Aorta (tissue), 5 donors: ENCODE data around the gene ZC3H4. TPM values are rescaled to one million over a fixed set of nuclear protein-coding genes. Genes with fewer than 3 reads are reported as not detected.

Experiments
- ATAC-seq: fragments of 200-7000 bp; cut with Tn5 transposase; one replicate; pipeline ENCODE4 v1.9.1; 2022; ENCODE audit warnings: moderate library complexity; ENCODE audit not compliant: low FRiP score
- DNase-seq, 2 donors: peaks; one replicate each; pipeline ENCODE4 v3.0.0-alpha.2; 2020
- H3K27ac ChIP-seq, 2 donors: one replicate each; pipeline ENCODE4 v1.5.1; 2013; ENCODE audit warnings: low read length in 2 of 2, mild to moderate bottlenecking in 2 of 2, moderate library complexity in 2 of 2, control low read depth in 1 of 2, inconsistent platforms in 1 of 2, low read depth in 1 of 2
- H3K27me3 ChIP-seq, 2 donors: one replicate each; pipeline ENCODE4 v1.6.1; 2013; ENCODE audit warnings: control low read depth in 1 of 2, low read length in 1 of 2, mild to moderate bottlenecking in 1 of 2, moderate library complexity in 1 of 2; ENCODE audit not compliant: insufficient read depth in 2 of 2, control insufficient read depth in 1 of 2
- H3K36me3 ChIP-seq, 2 donors: one replicate each; pipeline ENCODE4 v1.6.1; 2013; ENCODE audit warnings: control low read depth in 1 of 2, low read length in 1 of 2, mild to moderate bottlenecking in 1 of 2; ENCODE audit not compliant: insufficient read depth in 2 of 2, control insufficient read depth in 1 of 2
- H3K4me1 ChIP-seq, 2 donors: one replicate each; pipeline ENCODE4 v1.6.1; 2013; ENCODE audit warnings: low read length in 2 of 2, control low read depth in 1 of 2, mild to moderate bottlenecking in 1 of 2, moderate library complexity in 1 of 2; ENCODE audit not compliant: insufficient read depth in 2 of 2, control insufficient read depth in 1 of 2
- H3K4me3 ChIP-seq, 2 donors: one replicate each; pipeline ENCODE4 v1.5.1; 2013; ENCODE audit warnings: low read length in 2 of 2, control low read depth in 1 of 2, mild to moderate bottlenecking in 1 of 2
- H3K9me3 ChIP-seq: one replicate; pipeline ENCODE4 v1.6.1; 2013; ENCODE audit warnings: mild to moderate bottlenecking, low read length; ENCODE audit not compliant: control insufficient read depth
- WGBS, 2 donors: extraction: QIAGEN DNeasy Blood & Tissue Kit; methylation state at CpG; one replicate each; pipeline ENCODE4 v1.1.7; 2013; 5-methylcytosine and 5-hydroxymethylcytosine counted together
- intact Hi-C, 2 donors: fragments of 100-400 bp; cut with DNase I; formaldehyde crosslinking; loops; one replicate each; pipeline versions ENCODE4 v1.14.2 to v1.15.0; 2022
- polyA plus RNA-seq, 2 donors: library from polyadenylated mRNA; stranded (reverse); fragments of 200-250 nt; gene quantifications; one replicate each; pipeline ENCODE4 v1.2.3, GENCODE V29; 2013
- total RNA-seq, 2 donors: library from RNA; stranded (reverse); fragmentation: NEBNext Ultra II Directional; extraction: Animal tissue kit (Norgen Biotek cat#: 25700); gene quantifications; one replicate each; pipeline ENCODE4 v1.2.1, GENCODE V29; 2021
- donor health status: healthy with polysubstance abuse.
- donor health status: Bipolar disorder and iron deficiency.
- donor health status: DM: no; HTN: no; CAD: no.
- donor health status: DM: no; HTN: no; CAD: no.
- donor health status: DM: yes; HTN: yes; CAD: no.

The ZC3H4 gene
- total and polyA plus RNA-seq, 4 donors: 5.7 to 34.6 (median 22.2) TPM

DNA sequence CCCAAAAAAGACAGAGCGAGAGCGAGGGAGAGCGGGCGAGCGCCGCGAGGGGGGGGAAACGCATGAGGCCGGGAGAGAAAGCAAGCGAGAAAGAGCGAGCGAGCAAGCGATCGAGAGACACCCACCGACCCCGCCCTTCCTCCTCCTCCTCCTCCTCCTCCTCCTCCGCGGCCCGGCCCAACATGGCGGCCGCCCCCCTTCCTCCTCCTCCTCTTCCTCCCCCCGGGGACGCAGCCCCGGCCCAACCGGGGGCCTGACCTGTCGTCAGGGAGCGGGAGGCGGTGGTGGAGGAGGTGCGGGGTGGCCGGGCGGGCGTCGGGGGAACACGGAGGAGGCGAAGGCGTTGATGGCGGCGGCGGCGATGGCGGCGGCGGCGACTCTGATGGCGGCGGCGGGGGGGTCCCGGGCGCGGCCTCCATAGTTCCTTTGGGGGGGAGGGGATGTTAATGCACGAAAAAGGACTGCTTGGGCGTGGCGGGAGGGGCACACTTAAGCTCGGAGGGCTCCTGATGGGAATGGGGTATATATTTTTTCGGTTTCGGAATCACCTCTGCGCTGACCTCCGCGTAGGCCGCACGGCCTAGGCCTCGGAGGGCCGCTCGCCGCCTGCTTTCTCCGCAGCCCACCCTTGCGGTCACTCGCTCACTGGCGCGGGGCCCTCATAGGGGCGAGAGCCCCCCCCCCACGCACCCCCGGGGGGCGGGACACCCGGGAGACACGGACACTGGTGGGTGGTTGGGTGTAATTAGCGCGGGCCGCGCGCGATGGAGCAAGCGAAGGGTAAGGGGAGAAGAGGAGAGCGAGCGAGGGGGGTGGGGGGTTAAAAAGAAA, 1.2 kb downstream of the ZC3H4 start:
- Histone ChIP-seq H3K27ac (peak overlapping the region; percentile 99 to 100), H3K9me3 (no peaks in the 10 kb centered on the region), H3K4me3 (peak overlapping the region; percentile 77 to 97), H3K36me3 (no peaks in the 10 kb centered on the region), H3K27me3 (no peaks in the 10 kb centered on the region), H3K4me1 (no peaks in the 10 kb centered on the region)
- intact Hi-C loops: loop anchor here (5.0 to 10.0 kb wide), 2 partner anchors 35 to 258 kb away; partner anchors contain the start of gene AP2S1 (in 1 of the 2)
- peak; percentile 94 for DNase-seq
- peak; percentile 75 for ATAC-seq
- whole genome bisulfite sequencing, 2 donors: 1% methylated on average over 66 to 85 of the region's 85 CpGs

- Histone ChIP-seq H3K4me3 (peak overlapping the region; percentile 77 to 97), H3K36me3 (no peaks in the 10 kb centered on the region), H3K27ac (peak overlapping the region; percentile 99 to 100), H3K27me3 (no peaks in the 10 kb centered on the region), H3K4me1 (peaks cover 0 to 2% of the 10 kb centered on the region in 2 donors), H3K9me3 (no peaks in the 10 kb centered on the region)
- 0 to 1% methylated on average over 23 to 24 of the region's 24 CpGs for WGBS, 2 donors
- intact Hi-C loops: loop anchor here (5.0 to 10.0 kb wide), 2 partner anchors 34 to 257 kb away; partner anchors contain the start of gene AP2S1 (in 1 of the 2)
- no peak for ATAC-seq
- no peak for DNase-seq
These were observed 1.9 kb downstream of the ZC3H4 start for GRCh38 chr19:47111682-47112165.

- Histone ChIP-seq H3K4me3 (peak overlapping the region; percentile 77 to 97), H3K4me1 (peaks cover 0 to 3% of the 10 kb centered on the region in 2 donors), H3K27me3 (no peaks in the 10 kb centered on the region), H3K36me3 (no peaks in the 10 kb centered on the region), H3K27ac (peak overlapping the region; percentile 99 to 100), H3K9me3 (no peaks in the 10 kb centered on the region)
- ATAC-seq (no peak), DNase-seq (no peak)
- WGBS, 2 donors: 0% methylated on average over 35 of the region's 35 CpGs
- intact Hi-C loops: loop anchor here (5.0 to 10.0 kb wide), 2 partner anchors 34 to 256 kb away; partner anchors contain the start of gene AP2S1 (in 1 of the 2)
These were observed 2.5 kb downstream of the ZC3H4 start for GRCh38 chr19:47111006-47111621.

DNA sequence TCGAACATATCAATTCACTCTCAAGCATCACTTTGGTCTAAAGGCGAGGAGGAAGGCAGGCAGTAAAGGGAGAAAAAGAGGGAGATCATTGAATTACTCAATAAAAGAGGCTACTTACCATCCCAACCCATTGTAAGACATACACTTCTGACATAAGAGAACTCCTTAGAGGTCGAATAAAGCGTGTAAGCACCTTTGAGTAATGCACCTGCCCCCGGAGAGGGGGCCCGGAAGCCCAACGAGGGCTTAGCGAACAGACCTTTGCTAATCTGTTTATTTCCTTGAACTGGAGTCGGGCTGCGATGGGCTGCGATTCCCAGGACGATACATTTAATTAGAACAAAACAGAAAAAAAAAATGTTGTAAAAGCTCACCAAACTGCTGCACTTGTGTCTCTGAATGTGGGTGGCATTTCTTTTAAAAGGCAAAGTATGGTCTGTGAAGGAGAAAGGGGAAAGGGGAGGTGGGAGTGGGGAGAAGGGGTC, 3.0 kb downstream of the ZC3H4 start:
- WGBS, 2 donors: 3 to 4% methylated on average over 12 of the region's 12 CpGs
- Histone ChIP-seq H3K9me3 (no peaks in the 10 kb centered on the region), H3K4me1 (peaks cover 0 to 3% of the 10 kb centered on the region in 2 donors), H3K27ac (peak overlapping the region; percentile 64 to 99), H3K4me3 (peak overlapping the region; percentile 77 to 97), H3K36me3 (no peaks in the 10 kb centered on the region), H3K27me3 (no peaks in the 10 kb centered on the region)
- no peak for ATAC-seq
- DNase-seq: no peak
- intact Hi-C loops: loop anchor here (5.0 to 10.0 kb wide), 2 partner anchors 33 to 256 kb away; partner anchors contain the start of gene AP2S1 (in 1 of the 2)

- WGBS, 2 donors: 4 to 6% methylated on average over 15 of the region's 15 CpGs
- Histone ChIP-seq H3K4me3 (peak overlapping the region in 1 of 2 donors; percentile 97), H3K36me3 (no peaks in the 10 kb centered on the region), H3K9me3 (no peaks in the 10 kb centered on the region), H3K27ac (no peak overlapping the region), H3K27me3 (no peaks in the 10 kb centered on the region), H3K4me1 (peaks cover 0 to 3% of the 10 kb centered on the region in 2 donors)
- no peak for ATAC-seq
- no peak for DNase-seq
- intact Hi-C loops: loop anchor here (5.0 to 10.0 kb wide), 2 partner anchors 32 to 255 kb away; partner anchors contain the start of gene AP2S1 (in 1 of the 2)
These were observed 3.8 kb downstream of the ZC3H4 start for GRCh38 chr19:47109541-47110375.

GRCh38 chr19:47109177-47109540, 4.4 kb downstream of the ZC3H4 start:
- H3K27ac ChIP-seq: no peak overlapping the region

DNA sequence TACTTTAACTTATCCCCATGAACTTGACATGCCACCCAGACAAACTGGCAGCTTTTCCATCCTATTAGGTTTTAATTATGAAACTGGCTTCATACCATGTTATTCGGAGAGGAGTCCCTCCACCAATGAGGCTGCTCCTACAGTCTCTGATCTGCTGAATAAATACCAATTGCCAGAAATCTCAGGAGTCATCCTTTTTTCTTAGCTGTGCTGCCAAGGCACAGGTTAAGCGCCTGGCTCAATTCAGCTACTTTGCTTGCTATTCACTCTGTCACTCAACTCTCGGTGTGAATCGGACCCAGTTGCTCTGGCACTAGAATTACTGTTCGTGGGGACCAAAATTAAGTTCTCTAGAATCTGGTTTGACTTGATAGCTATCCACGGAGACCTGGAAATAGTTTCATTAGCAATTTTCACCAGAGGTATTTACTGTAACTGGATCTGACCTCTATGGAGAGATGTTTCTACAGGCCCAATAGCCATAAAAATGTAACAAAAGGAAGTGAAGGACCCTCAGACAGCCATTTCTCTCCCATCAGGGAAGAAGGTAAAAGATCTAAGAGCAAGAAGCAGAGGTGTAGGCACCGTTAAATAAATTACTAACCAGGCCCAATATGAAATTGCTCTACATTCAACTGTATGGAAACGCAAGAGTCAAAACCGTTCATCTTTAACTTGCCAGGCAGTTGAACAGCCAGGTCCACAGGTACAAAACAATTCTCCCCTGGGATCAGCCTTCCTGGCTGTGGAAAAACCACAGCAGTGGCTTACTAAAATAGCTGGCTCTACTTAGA, 5.4 kb downstream of the ZC3H4 start:
- H3K27ac ChIP-seq: peak overlapping the region; percentile 63 to 84
- DNase-seq (no peak), ATAC-seq (no peak)
- H3K4me3 ChIP-seq: no peak overlapping the region
- no peaks in the 10 kb centered on the region for H3K27me3 ChIP-seq
- no peaks in the 10 kb centered on the region for H3K9me3 ChIP-seq
- H3K36me3 ChIP-seq: no peaks in the 10 kb centered on the region
- 45 to 48% methylated on average over 9 of the region's 9 CpGs for WGBS, 2 donors
- intact Hi-C loops: no loop called here
- peaks cover 0 to 3% of the 10 kb centered on the region in 2 donors for H3K4me1 ChIP-seq

More at GRCh38 chr19:47109177-47109540, 4.4 kb downstream of the ZC3H4 start:
- WGBS, 2 donors: 26 to 44% methylated on average over 2 of the region's 2 CpGs
- no peak overlapping the region for H3K4me3 ChIP-seq
- ATAC-seq: no peak
- peaks cover 0 to 3% of the 10 kb centered on the region in 2 donors for H3K4me1 ChIP-seq
- DNase-seq: no peak
- H3K36me3 ChIP-seq: no peaks in the 10 kb centered on the region
- H3K27me3 ChIP-seq: no peaks in the 10 kb centered on the region
- intact Hi-C loops: no loop called here
- no peaks in the 10 kb centered on the region for H3K9me3 ChIP-seq
